A673 (cell line): Measurements from ENCODE around the gene BEGAIN.

Experiments
- EZH2 ChIP-seq: fragments of 200-600 bp; sonication (generic); IDR thresholded peaks from 2 replicates; pipeline ENCODE4 v1.6.1; 2017; ENCODE audit warnings: borderline replicate concordance, low read depth, mild to moderate bottlenecking, mixed read lengths, antibody characterized with exemption, low read length; ENCODE audit not compliant: poor library complexity, severe bottlenecking
- TF ChIP-seq, protein P1 (sequence below): fragments of 300-800, 200-600 bp; sonication (generic); conservative IDR thresholded peaks from 2 replicates; pipeline ENCODE4 v1.5.1; 2017; ENCODE audit warnings: low read depth, mild to moderate bottlenecking, antibody characterized with exemption, low read length, moderate library complexity, mixed read lengths

DNA sequence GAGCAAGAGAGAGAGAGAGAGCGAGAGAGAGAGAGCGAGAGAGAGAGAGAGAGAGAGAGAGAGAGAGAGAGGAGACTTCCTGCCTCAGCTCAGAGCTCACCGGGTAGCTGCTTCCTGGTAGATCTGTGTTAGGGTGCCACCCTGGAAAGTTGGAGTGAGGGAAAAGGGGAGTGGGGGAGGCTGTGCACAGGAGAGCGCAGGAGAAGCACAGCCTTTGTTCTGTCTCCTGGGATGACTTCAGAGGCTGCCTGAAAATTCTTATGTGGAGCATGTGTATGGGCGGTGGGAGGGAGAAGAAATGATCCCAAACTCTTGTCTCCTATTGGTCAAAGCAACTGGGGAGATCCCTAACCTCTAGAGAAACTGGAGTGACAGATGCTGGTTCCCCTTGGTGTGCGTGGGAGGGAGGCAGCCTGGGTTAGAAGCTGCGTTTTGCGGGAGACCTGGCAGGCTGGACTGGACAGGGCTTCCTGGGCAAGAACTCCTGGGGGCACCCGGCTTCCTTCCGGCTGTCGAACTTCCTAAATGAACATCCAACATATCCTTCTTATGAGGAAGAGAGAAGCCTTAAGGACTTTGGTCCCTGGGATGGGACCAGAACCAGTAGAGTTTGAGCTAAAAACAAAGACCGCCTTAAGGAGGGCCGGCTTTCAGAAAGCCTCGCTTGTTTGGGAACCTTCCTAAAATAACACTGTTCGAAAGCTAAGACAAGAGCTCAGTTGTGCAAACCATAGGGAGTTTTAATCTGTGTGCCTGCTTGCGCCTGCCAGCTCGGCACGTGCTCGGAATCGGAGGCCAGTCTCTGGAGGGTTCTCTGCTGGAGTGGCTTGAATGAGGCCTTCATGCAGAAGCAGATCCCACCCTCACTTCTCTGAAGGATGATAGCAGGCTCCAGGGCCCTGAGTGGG is 30.4 kb upstream of the BEGAIN start:
- TF ChIP-seq, protein P1, sequence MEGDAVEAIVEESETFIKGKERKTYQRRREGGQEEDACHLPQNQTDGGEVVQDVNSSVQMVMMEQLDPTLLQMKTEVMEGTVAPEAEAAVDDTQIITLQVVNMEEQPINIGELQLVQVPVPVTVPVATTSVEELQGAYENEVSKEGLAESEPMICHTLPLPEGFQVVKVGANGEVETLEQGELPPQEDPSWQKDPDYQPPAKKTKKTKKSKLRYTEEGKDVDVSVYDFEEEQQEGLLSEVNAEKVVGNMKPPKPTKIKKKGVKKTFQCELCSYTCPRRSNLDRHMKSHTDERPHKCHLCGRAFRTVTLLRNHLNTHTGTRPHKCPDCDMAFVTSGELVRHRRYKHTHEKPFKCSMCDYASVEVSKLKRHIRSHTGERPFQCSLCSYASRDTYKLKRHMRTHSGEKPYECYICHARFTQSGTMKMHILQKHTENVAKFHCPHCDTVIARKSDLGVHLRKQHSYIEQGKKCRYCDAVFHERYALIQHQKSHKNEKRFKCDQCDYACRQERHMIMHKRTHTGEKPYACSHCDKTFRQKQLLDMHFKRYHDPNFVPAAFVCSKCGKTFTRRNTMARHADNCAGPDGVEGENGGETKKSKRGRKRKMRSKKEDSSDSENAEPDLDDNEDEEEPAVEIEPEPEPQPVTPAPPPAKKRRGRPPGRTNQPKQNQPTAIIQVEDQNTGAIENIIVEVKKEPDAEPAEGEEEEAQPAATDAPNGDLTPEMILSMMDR, result no peak
- TF ChIP-seq EZH2, result no peak
